HepG2 (cell line): ENCODE data around the gene TXNIP.

Source experiments
- EP300 ChIP-seq, 3 experiments: sonication (generic) in 1 of 3; formaldehyde crosslinking in 1 of 3; IDR thresholded peaks; 2 replicates each; pipeline versions ENCODE4 v1.5.1 to v1.6.1; 2011 to 2020; ENCODE audit warnings: low read depth in 2 of 3, low read length in 2 of 3, borderline replicate concordance in 1 of 3, improper control_type of control experiment in 1 of 3, mild to moderate bottlenecking in 1 of 3, missing genetic modification reagents in 1 of 3, moderate library complexity in 1 of 3
- FOSL1 ChIP-seq: sonication (generic); formaldehyde crosslinking; IDR thresholded peaks from 2 replicates; pipeline ENCODE4 v1.9.0; 2021; ENCODE audit warnings: missing genetic modification reagents, borderline replicate concordance
- GTF2F1 ChIP-seq: fragments of 150-350 bp; IDR thresholded peaks from 2 replicates; pipeline ENCODE4 v1.6.1; 2014; ENCODE audit warnings: low read length
- HDAC2 ChIP-seq: sonication (generic); formaldehyde crosslinking; IDR thresholded peaks from 2 replicates; pipeline ENCODE4 v1.4.0; 2020; ENCODE audit warnings: missing genetic modification reagents
- ISX ChIP-seq: sonication (generic); formaldehyde crosslinking; conservative IDR thresholded peaks from 2 replicates; pipeline ENCODE4 v1.5.0; 2020; ENCODE audit warnings: missing genetic modification reagents
- MTF1 ChIP-seq: sonication (generic); formaldehyde crosslinking; IDR thresholded peaks from 2 replicates; pipeline ENCODE4 v1.5.0; 2020; ENCODE audit warnings: missing genetic modification reagents
- NFE2 ChIP-seq: sonication (generic); formaldehyde crosslinking; IDR thresholded peaks from 2 replicates; pipeline ENCODE4 v1.4.0; 2020; ENCODE audit warnings: missing genetic modification reagents
- SIN3A ChIP-seq: IDR thresholded peaks from 2 replicates; pipeline ENCODE4 v1.6.1; 2011; ENCODE audit warnings: low read depth, mild to moderate bottlenecking, control low read depth, low read length, borderline replicate concordance
- TFAP4 ChIP-seq: sonication (generic); IDR thresholded peaks from 2 replicates; pipeline ENCODE4 v1.6.1; 2016; ENCODE audit warnings: low read depth, borderline replicate concordance
- ZBTB33 ChIP-seq: sonication (generic); formaldehyde crosslinking; IDR thresholded peaks from 2 replicates; pipeline ENCODE4 v1.4.0; 2020; ENCODE audit warnings: missing genetic modification reagents

GRCh38 chr1:145962157-145963102, 33.9 kb downstream of the TXNIP start:
- TF ChIP-seq SIN3A: no peak
- no peak for TF ChIP-seq TFAP4
- no peak for TF ChIP-seq MTF1
- no peak for TF ChIP-seq NFE2 (CRISPR knock-in tag)
- TF ChIP-seq EP300 (IDR thresholded peaks at IDR 0.05; ENCODE audit: low read depth in 2 of 2, low read length in 2 of 2): no peak
- no peak for TF ChIP-seq EP300 (CRISPR knock-in tag; IDR thresholded peaks at IDR 0.05; ENCODE audit: borderline replicate concordance)
- TF ChIP-seq ISX: no peak
- TF ChIP-seq HDAC2 (CRISPR knock-in tag): no peak
- TF ChIP-seq FOSL1 (CRISPR knock-in tag): no peak
- no peak for TF ChIP-seq GTF2F1
- TF ChIP-seq ZBTB33: no peak
